Mesendoderm (in vitro differentiated cells): ENCODE measurements around the gene SFN.
"Not testable (repeated sequence)": the region's sequence is repeated elsewhere in the genome, so short reads cannot be mapped to it uniquely, and the experiment has no call there.

Source experiments
- DNase-seq: peaks from one replicate; pipeline ENCODE4 v3.0.0; 2013
- H2AK5ac ChIP-seq: 2 replicates; pipeline ENCODE4 v1.6.1; 2013; ENCODE audit warnings: low read length, inconsistent platforms
- H2BK120ac ChIP-seq: 2 replicates; pipeline ENCODE4 v1.6.1; 2013; ENCODE audit warnings: low read depth, mild to moderate bottlenecking, low read length, moderate library complexity, mixed read lengths
- H2BK15ac ChIP-seq: replicated peaks from 2 replicates; pipeline ENCODE4 v1.6.1; 2013; ENCODE audit warnings: low read depth, mild to moderate bottlenecking, moderate library complexity
- H2BK5ac ChIP-seq: 2 replicates; pipeline ENCODE4 v1.6.1; 2013; ENCODE audit warnings: low read length, inconsistent platforms
- H3K18ac ChIP-seq: 2 replicates; pipeline ENCODE4 v1.6.1; 2013; ENCODE audit warnings: mild to moderate bottlenecking, low read length, mixed read lengths
- H3K23ac ChIP-seq: one replicate; pipeline ENCODE4 v1.6.1; 2013; ENCODE audit warnings: low read length
- H3K27ac ChIP-seq: 2 replicates; pipeline ENCODE4 v1.5.1; 2013; ENCODE audit warnings: low read depth, mild to moderate bottlenecking, inconsistent platforms, low read length, moderate library complexity
- H3K27me3 ChIP-seq: 2 replicates; pipeline ENCODE4 v1.6.1; 2013; ENCODE audit warnings: low read length, control low read depth, mild to moderate bottlenecking, inconsistent platforms; ENCODE audit not compliant: insufficient read depth, poor library complexity
- H3K36me3 ChIP-seq: 2 replicates; pipeline ENCODE4 v1.6.1; 2013; ENCODE audit warnings: low read length, inconsistent platforms; ENCODE audit not compliant: control insufficient read depth, insufficient read depth
- H3K4ac ChIP-seq: one replicate; pipeline ENCODE4 v1.6.1; 2013; ENCODE audit warnings: low read depth, mild to moderate bottlenecking, low read length, moderate library complexity
- H3K4me1 ChIP-seq: 2 replicates; pipeline ENCODE4 v1.6.1; 2013; ENCODE audit warnings: low read depth, low read length, inconsistent platforms; ENCODE audit not compliant: control insufficient read depth
- H3K4me2 ChIP-seq: 2 replicates; pipeline ENCODE4 v1.6.1; 2013; ENCODE audit warnings: low read length
- H3K4me3 ChIP-seq: 2 replicates; pipeline ENCODE4 v1.5.1; 2013; ENCODE audit warnings: mild to moderate bottlenecking, low read length
- H3K56ac ChIP-seq: one replicate; pipeline ENCODE4 v1.6.1; 2013; ENCODE audit warnings: low read length
- H3K79me1 ChIP-seq: 2 replicates; pipeline ENCODE4 v1.6.1; 2013; ENCODE audit warnings: low read length, inconsistent platforms
- H3K79me2 ChIP-seq: 2 replicates; pipeline ENCODE4 v1.6.1; 2013; ENCODE audit warnings: mild to moderate bottlenecking, low read length; ENCODE audit not compliant: control insufficient read depth, insufficient read depth
- H3K9ac ChIP-seq: 2 replicates; pipeline ENCODE4 v1.6.1; 2013; ENCODE audit warnings: low read length, inconsistent platforms
- H4K5ac ChIP-seq: one replicate; pipeline ENCODE4 v1.6.1; 2013; ENCODE audit warnings: low read length
- H4K8ac ChIP-seq: one replicate; pipeline ENCODE4 v1.6.1; 2013; ENCODE audit warnings: low read depth, mild to moderate bottlenecking, control low read depth, low read length, moderate library complexity
- WGBS: extraction: QIAGEN DNeasy Blood & Tissue Kit; methylation state at CpG from one replicate; pipeline ENCODE4 v1.1.7; 2013; ENCODE audit warnings: low lambda C conversion rate, missing lambda C conversion rate; ENCODE audit not compliant: insufficient coverage; ENCODE audit errors: extremely low coverage; 5-methylcytosine and 5-hydroxymethylcytosine counted together

The SFN gene

DNA sequence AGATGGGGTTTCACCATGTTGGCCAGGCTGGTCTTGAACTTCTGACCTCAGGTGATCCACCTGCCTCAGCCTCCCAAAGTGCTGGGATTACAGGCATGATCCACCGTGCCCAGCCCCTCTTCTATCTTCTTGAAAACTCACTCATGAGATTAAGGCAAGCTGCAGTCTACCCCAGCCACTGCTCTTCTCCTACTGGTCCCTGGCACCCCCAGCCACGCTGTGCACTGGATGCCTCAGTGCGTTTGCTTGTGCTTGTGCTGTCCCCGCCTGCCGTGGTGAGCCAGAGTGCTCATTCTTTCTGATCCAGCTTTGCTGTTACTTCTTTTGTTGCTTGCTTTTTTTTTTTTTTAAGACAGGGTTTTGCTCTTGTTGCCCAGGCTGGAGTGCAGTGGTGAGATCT, 25.3 kb upstream of the SFN start:
- WGBS, result no CpG with 5 or more reads among the region's 5 CpGs
- H3K4me3 ChIP-seq, H3K79me2 ChIP-seq, H3K36me3 ChIP-seq, H3K4me2 ChIP-seq, H3K27ac ChIP-seq, H2BK15ac ChIP-seq, H3K9ac ChIP-seq, H3K4me1 ChIP-seq, H3K23ac ChIP-seq, H2AK5ac ChIP-seq, H3K79me1 ChIP-seq, H4K5ac ChIP-seq, H3K56ac ChIP-seq, DNase-seq, H3K18ac ChIP-seq, H3K4ac ChIP-seq, H2BK5ac ChIP-seq, H4K8ac ChIP-seq, H3K27me3 ChIP-seq, H2BK120ac ChIP-seq: not testable (repeated sequence)

DNA sequence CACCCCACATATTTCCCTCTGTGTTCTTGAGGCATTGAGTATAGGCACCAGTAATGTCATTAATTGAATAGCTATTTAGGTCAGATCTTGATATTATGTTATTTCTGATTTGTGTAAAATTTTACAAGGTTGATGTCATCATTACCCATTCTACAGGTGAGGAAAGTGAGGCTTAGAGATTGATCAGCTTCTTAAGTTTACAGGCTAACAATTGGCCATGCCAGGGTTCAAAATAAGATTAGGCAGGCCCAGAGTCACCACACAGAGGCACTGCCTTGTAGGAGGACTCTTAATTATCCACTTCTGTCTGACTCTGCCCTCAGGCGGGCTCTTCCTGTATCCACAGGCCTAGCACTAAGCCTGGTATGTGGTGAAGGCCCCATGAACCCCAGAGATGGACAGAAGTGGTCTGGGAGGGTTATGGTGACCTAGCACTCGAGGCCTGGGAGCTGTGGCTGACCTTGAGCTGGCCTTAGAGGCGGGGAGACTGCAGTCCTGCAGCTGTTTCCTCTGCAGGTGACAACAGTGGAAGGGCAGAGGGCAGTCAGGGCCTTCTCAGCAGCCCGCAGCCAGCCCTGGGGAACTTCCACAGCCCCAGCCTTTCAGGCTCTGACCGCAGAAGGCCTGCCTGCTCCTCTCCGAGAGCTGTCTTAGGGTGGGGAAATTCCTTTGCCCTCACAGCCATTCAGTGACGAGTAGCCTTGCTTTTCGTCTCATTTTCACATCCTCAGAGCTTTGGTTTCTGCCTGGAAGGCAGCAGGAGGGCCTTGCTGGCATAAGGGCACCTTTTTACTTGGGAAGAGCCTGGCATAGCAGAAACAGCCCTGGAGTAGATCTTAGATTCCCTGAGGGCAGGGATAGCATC, 24.2 kb upstream of the SFN start:
- Histone ChIP-seq H2BK120ac (no peak overlapping the region), H3K23ac (no peak overlapping the region), H3K56ac (no peak overlapping the region), H2AK5ac (no peak overlapping the region), H3K9ac (no peak overlapping the region), H2BK15ac (no peak overlapping the region), H3K18ac (no peak overlapping the region), H4K5ac (no peak overlapping the region), H3K79me1 (no peaks in the 10 kb centered on the region), H4K8ac (no peak overlapping the region), H3K4me3 (no peak overlapping the region), H3K36me3 (peaks cover 2% of the 10 kb centered on the region), H3K27ac (no peak overlapping the region), H3K4ac (no peak overlapping the region), H2BK5ac (no peak overlapping the region), H3K4me1 (no peaks in the 10 kb centered on the region), H3K4me2 (no peak overlapping the region), H3K79me2 (no peaks in the 10 kb centered on the region), H3K27me3 (no peaks in the 10 kb centered on the region)
- no CpG with 5 or more reads among the region's 8 CpGs for WGBS
- no peak for DNase-seq

DNA sequence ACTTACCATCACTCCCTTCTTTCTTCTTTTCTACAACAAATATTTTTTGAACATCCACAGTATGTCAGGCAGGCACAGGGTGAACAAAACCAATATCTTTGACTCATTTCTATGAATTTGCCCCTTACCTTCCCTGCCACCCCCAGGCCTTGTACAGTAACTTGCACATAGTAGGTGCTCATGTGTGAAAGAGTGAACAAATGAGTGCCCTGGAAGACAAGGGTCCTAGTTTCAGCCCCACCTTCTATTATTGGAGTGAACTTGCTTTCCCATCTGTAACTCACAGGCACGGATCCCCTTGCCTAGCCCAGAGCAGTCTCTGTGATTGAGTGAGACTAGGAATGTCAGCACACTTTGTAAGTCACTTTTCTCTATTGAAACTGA, 23.6 kb upstream of the SFN start:
- no peak for DNase-seq
- Histone ChIP-seq H3K9ac (no peak overlapping the region), H3K23ac (no peak overlapping the region), H2BK15ac (no peak overlapping the region), H3K27me3 (no peaks in the 10 kb centered on the region), H3K4me2 (no peak overlapping the region), H3K56ac (no peak overlapping the region), H2AK5ac (no peak overlapping the region), H3K4me1 (no peaks in the 10 kb centered on the region), H3K79me2 (no peaks in the 10 kb centered on the region), H3K4me3 (no peak overlapping the region), H2BK5ac (no peak overlapping the region), H4K5ac (no peak overlapping the region), H3K27ac (no peak overlapping the region), H2BK120ac (no peak overlapping the region), H4K8ac (no peak overlapping the region), H3K79me1 (no peaks in the 10 kb centered on the region), H3K4ac (no peak overlapping the region), H3K18ac (no peak overlapping the region), H3K36me3 (peaks cover 1% of the 10 kb centered on the region)
- WGBS, result no CpG with 5 or more reads among the region's 1 CpG

DNA sequence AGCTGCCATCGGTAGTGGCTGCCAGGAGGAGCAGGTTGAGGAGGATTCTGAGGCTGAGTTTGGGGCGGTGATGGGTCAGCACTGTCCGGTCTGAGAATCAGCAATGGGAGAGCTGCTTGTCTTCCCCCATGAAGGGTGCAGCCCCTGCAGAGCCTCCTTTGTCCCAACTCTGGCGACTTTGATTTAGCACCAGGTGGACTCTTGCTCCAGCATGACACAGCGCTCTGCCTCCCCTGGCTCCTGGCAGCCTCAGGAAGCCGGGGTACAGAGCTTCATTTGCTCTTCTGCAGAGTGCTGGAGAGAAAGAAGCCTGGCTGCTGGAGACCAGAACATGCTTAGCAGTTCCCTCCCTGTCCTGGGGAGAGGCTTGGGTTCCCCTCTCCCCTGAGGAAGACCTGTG, 23.2 kb upstream of the SFN start:
- H2BK15ac ChIP-seq, result no peak overlapping the region
- H3K27me3 ChIP-seq, result no peaks in the 10 kb centered on the region
- no peak overlapping the region for H3K4me3 ChIP-seq
- H3K56ac ChIP-seq, result no peak overlapping the region
- H3K79me1 ChIP-seq, result no peaks in the 10 kb centered on the region
- no CpG with 5 or more reads among the region's 6 CpGs for WGBS
- H4K8ac ChIP-seq, result no peak overlapping the region
- no peak overlapping the region for H4K5ac ChIP-seq
- H3K23ac ChIP-seq, result no peak overlapping the region
- H3K4ac ChIP-seq, result no peak overlapping the region
- H2BK5ac ChIP-seq, result no peak overlapping the region
- H3K4me1 ChIP-seq, result no peaks in the 10 kb centered on the region
- H3K27ac ChIP-seq, result no peak overlapping the region
- no peaks in the 10 kb centered on the region for H3K36me3 ChIP-seq
- H2AK5ac ChIP-seq, result no peak overlapping the region
- H2BK120ac ChIP-seq, result no peak overlapping the region
- no peak overlapping the region for H3K4me2 ChIP-seq
- no peak for DNase-seq
- no peak overlapping the region for H3K18ac ChIP-seq
- H3K79me2 ChIP-seq, result no peaks in the 10 kb centered on the region
- no peak overlapping the region for H3K9ac ChIP-seq

DNA sequence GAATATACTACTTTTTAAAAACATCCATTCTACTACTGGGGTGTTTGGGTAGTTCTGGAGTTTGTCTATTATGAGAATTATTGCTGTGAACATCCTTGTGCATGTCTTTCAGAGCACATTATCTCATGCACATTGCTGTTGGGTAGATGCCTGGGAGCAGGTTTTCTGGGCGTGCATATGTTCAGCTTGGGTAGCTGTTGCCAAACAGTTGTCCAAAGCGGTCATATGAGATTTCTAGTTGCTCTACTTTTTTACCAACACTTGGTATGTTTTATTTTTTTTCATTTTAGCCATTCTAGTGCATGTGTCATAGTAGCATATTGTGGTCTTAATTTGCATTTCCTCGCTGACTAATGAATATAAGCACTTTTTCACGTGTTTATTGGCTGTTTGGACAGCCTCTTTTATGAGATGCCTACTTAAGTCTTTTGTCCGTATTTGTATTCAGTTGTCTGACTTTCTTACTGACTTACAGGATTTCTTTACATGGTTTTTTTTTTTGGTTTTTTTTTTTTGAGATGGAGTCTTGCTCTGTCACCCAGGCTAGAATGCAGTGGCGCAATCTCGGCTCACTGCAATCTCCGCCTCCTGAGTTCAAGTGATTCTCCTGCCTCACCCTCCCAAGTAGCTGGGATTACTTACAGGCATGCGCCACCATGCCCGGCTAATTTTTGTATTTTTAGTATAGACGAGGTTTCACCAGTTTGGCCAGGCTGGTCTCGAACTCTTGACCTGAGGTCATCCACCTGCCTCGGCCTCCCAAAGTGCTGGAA, 18.3 kb upstream of the SFN start:
- H2BK15ac ChIP-seq, result no peak overlapping the region
- H3K23ac ChIP-seq, result no peak overlapping the region
- H3K18ac ChIP-seq, result no peak overlapping the region
- WGBS, result no CpG with 5 or more reads among the region's 13 CpGs
- H3K4me1 ChIP-seq, result no peaks in the 10 kb centered on the region
- H3K79me2 ChIP-seq, result no peaks in the 10 kb centered on the region
- H3K79me1 ChIP-seq, result no peaks in the 10 kb centered on the region
- H3K4ac ChIP-seq, result no peak overlapping the region
- no peak overlapping the region for H4K8ac ChIP-seq
- no peak overlapping the region for H2AK5ac ChIP-seq
- no peak overlapping the region for H3K4me2 ChIP-seq
- H3K9ac ChIP-seq, result no peak overlapping the region
- H3K27ac ChIP-seq, result no peak overlapping the region
- H4K5ac ChIP-seq, result no peak overlapping the region
- no peak overlapping the region for H3K4me3 ChIP-seq
- no peak overlapping the region for H3K56ac ChIP-seq
- no peak for DNase-seq
- H3K27me3 ChIP-seq, result no peaks in the 10 kb centered on the region
- H3K36me3 ChIP-seq, result peaks cover 6% of the 10 kb centered on the region
- no peak overlapping the region for H2BK5ac ChIP-seq
- no peak overlapping the region for H2BK120ac ChIP-seq
